HCT116 (cell line): ENCODE results near the gene TUBD1. TPM values are rescaled to one million over a fixed set of nuclear protein-coding genes. Genes with fewer than 3 reads are reported as not detected.

Source experiments
- ATAC-seq: fragments of 200-7000 bp; cut with Tn5 transposase; 2 replicates; pipeline ENCODE4 v1.9.1; 2020; ENCODE audit warnings: mild to moderate bottlenecking, moderate library complexity
- BruUV-seq: library from RNA; stranded (reverse); fragments of 400-500 nt; replicated peaks from 2 replicates; lab custom pipeline; 2021; lab: Mats Ljungman, UMichigan
- CTCF ChIA-PET: fragments of 300-600 bp; sonication (Branson Sonifier 250); formaldehyde crosslinking; loops from one replicate; lab custom pipeline; 2021; ENCODE audit warnings: antibody characterized with exemption; lab: Charles Lee
- POLR2A ChIA-PET: fragments of 300-600, 350-600 bp; sonication (Branson Sonifier 250); formaldehyde crosslinking; loops from one replicate; lab custom pipeline; 2021; ENCODE audit warnings: antibody characterized with exemption; lab: Charles Lee
- RAD21 ChIA-PET, 2 experiments: fragments of 300-600 bp; sonication (Branson Sonifier 250); formaldehyde crosslinking; loops; one replicate each; lab custom pipeline; 2023; ENCODE audit warnings: low total read pairs in 2 of 2; ENCODE audit not compliant: uncharacterized antibody in 2 of 2, unreplicated experiment in 2 of 2, low non-redundant PET in 1 of 2; lab: Charles Lee
- DNase-seq: peaks from one replicate; pipeline ENCODE4 v3.0.0-alpha.2; 2010; ENCODE audit warnings: low read depth, low spot score
- H2AFZ ChIP-seq: fragments of 200-600 bp; shearing (Covaris generic), sonication (generic); 2 replicates; pipeline ENCODE4 v1.6.1; 2017; ENCODE audit warnings: low read depth, mixed run types, mixed read lengths, antibody characterized with exemption, low read length; ENCODE audit not compliant: poor library complexity, severe bottlenecking
- H3K27ac ChIP-seq: 2 replicates; pipeline ENCODE4 v1.5.1; 2012; ENCODE audit warnings: low read depth, low read length
- H3K27me3 ChIP-seq: fragments of 200-600 bp; sonication (generic); 2 replicates; pipeline ENCODE4 v1.6.1; 2016; ENCODE audit warnings: mixed run types, low read length, mixed read lengths; ENCODE audit not compliant: insufficient read depth
- H3K36me3 ChIP-seq, 2 experiments: fragments of 200-500 bp in 1 of 2; fragments of 200-600 bp in 1 of 2; sonication (Bioruptor generic) in 1 of 2; sonication (generic) in 1 of 2; 2 replicates each; pipeline versions ENCODE4 v1.5.1 to v1.6.1; 2014 to 2016; ENCODE audit warnings: low read length in 2 of 2, inconsistent platforms in 1 of 2, mixed read lengths in 1 of 2, mixed run types in 1 of 2; ENCODE audit not compliant: insufficient read depth in 2 of 2, control insufficient read depth in 1 of 2
- H3K4me1 ChIP-seq, 2 experiments: fragments of 200-600 bp in 1 of 2; sonication (generic) in 1 of 2; 2 replicates each; pipeline versions ENCODE4 v1.5.1 to v1.6.1; 2012 to 2017; ENCODE audit warnings: low read length in 2 of 2, inconsistent platforms in 1 of 2, mild to moderate bottlenecking in 1 of 2, mixed read lengths in 1 of 2, mixed run types in 1 of 2, moderate library complexity in 1 of 2; ENCODE audit not compliant: insufficient read depth in 2 of 2, control insufficient read depth in 1 of 2
- H3K4me2 ChIP-seq: fragments of 200-600 bp; sonication (generic); 2 replicates; pipeline ENCODE4 v1.6.1; 2017; ENCODE audit warnings: mixed run types, low read length, mixed read lengths
- H3K4me3 ChIP-seq, 2 experiments: fragments of 200-600 bp in 1 of 2; sonication (generic) in 1 of 2; replicated peaks in 1 of 2; 2 replicates each; pipeline ENCODE4 v1.5.1; 2011 to 2016; ENCODE audit warnings: low read length in 2 of 2, control low read depth in 1 of 2, low read depth in 1 of 2, mild to moderate bottlenecking in 1 of 2, mixed read lengths in 1 of 2, mixed run types in 1 of 2
- H3K79me2 ChIP-seq: fragments of 200-600 bp; sonication (generic); 2 replicates; pipeline ENCODE4 v1.6.1; 2017; ENCODE audit warnings: mild to moderate bottlenecking, mixed run types, low read length, moderate library complexity, mixed read lengths; ENCODE audit not compliant: insufficient read depth
- H3K9ac ChIP-seq: fragments of 200-600 bp; sonication (generic); 2 replicates; pipeline ENCODE4 v1.6.1; 2016; ENCODE audit warnings: low read length, mixed read lengths
- H3K9me2 ChIP-seq: fragments of 200-600 bp; sonication (generic), shearing (Covaris generic); 2 replicates; pipeline ENCODE4 v1.6.1; 2017; ENCODE audit warnings: mixed run types, mild to moderate bottlenecking, moderate library complexity; ENCODE audit not compliant: insufficient read depth
- H3K9me3 ChIP-seq, 2 experiments: fragments of 200-500 bp in 1 of 2; fragments of 200-600 bp in 1 of 2; sonication (Bioruptor generic) in 1 of 2; sonication (generic) in 1 of 2; 2 replicates each; pipeline ENCODE4 v1.6.1; 2014 to 2017; ENCODE audit warnings: low read length in 2 of 2, mixed read lengths in 2 of 2, inconsistent platforms in 1 of 2, low read depth in 1 of 2, mild to moderate bottlenecking in 1 of 2, mixed run types in 1 of 2, moderate library complexity in 1 of 2; ENCODE audit not compliant: control insufficient read depth in 1 of 2, insufficient read depth in 1 of 2
- H4K20me1 ChIP-seq: fragments of 200-600 bp; sonication (generic), shearing (Covaris generic); 2 replicates; pipeline ENCODE4 v1.6.1; 2017; ENCODE audit warnings: mixed run types, mild to moderate bottlenecking, moderate library complexity; ENCODE audit not compliant: insufficient read depth
- CEBPB ChIP-seq: IDR thresholded peaks from 2 replicates; pipeline ENCODE4 v1.6.1; 2012; ENCODE audit warnings: low read depth
- EGR1 ChIP-seq: IDR thresholded peaks from 2 replicates; pipeline ENCODE4 v1.6.1; 2012; ENCODE audit warnings: low read depth
- ELF1 ChIP-seq: IDR thresholded peaks from 2 replicates; pipeline ENCODE4 v1.6.1; 2012; ENCODE audit warnings: low read depth, borderline replicate concordance
- EZH2phosphoT487 ChIP-seq: fragments of 200-600 bp; IDR thresholded peaks from 2 replicates; pipeline ENCODE4 v1.6.1; 2018; ENCODE audit warnings: antibody characterized with exemption, borderline replicate concordance
- FOSL1 ChIP-seq: IDR thresholded peaks from 2 replicates; pipeline ENCODE4 v1.6.1; 2012; ENCODE audit warnings: low read depth
- JUND ChIP-seq: IDR thresholded peaks from 2 replicates; pipeline ENCODE4 v1.6.1; 2012
- POLR2A ChIP-seq: IDR thresholded peaks from 2 replicates; pipeline ENCODE4 v1.7.0; 2011; ENCODE audit warnings: borderline replicate concordance; ENCODE audit not compliant: insufficient read depth, insufficient read length; ENCODE audit errors: extremely low read depth
- POLR2AphosphoS5 ChIP-seq: IDR thresholded peaks from 2 replicates; pipeline ENCODE4 v1.6.1; 2011; ENCODE audit warnings: mild to moderate bottlenecking, low read depth, low read length, moderate library complexity
- RAD21 ChIP-seq: IDR thresholded peaks from 2 replicates; pipeline ENCODE4 v1.6.1; 2012; ENCODE audit warnings: low read depth, mild to moderate bottlenecking
- SIN3A ChIP-seq: IDR thresholded peaks from 2 replicates; pipeline ENCODE4 v1.6.1; 2012; ENCODE audit warnings: low read depth
- SRF ChIP-seq: IDR thresholded peaks from 2 replicates; pipeline ENCODE4 v1.6.1; 2012; ENCODE audit warnings: low read depth
- TCF7L2 ChIP-seq: IDR thresholded peaks from 2 replicates; pipeline ENCODE4 v1.7.0; 2011; ENCODE audit warnings: borderline replicate concordance, inconsistent platforms; ENCODE audit not compliant: insufficient read depth, insufficient read length; ENCODE audit errors: extremely low read depth
- ZBTB33 ChIP-seq: IDR thresholded peaks from 2 replicates; pipeline ENCODE4 v1.6.1; 2011; ENCODE audit warnings: mild to moderate bottlenecking, low read length, moderate library complexity; ENCODE audit not compliant: insufficient replicate concordance; ENCODE audit errors: extremely low read depth
- ZFX ChIP-seq: fragments of 450-650 bp; IDR thresholded peaks from 2 replicates; pipeline ENCODE4 v1.6.1; 2017
- ZNF274 ChIP-seq: fragments of 200-500 bp; sonication (Bioruptor generic); IDR thresholded peaks from 2 replicates; pipeline ENCODE4 v1.6.1; 2014; ENCODE audit warnings: mild to moderate bottlenecking, low read depth, low read length, inconsistent platforms
- intact Hi-C: fragments of 100-400 bp; cut with micrococcal nuclease; formaldehyde crosslinking; loops from 2 replicates; pipeline ENCODE4 v1.10.0; 2022
- total RNA-seq: library from RNA; stranded (reverse); gene quantifications from one replicate; pipeline ENCODE4 v1.2.1, GENCODE V29; 2021; ENCODE audit not compliant: unreplicated experiment
- TF ChIP-seq, protein P1 (sequence below): IDR thresholded peaks from 2 replicates; pipeline ENCODE4 v1.6.1; 2012
- TF ChIP-seq, protein P2 (sequence below): IDR thresholded peaks from 2 replicates; pipeline ENCODE4 v1.6.1; 2012; ENCODE audit warnings: low read depth

The TUBD1 gene
- total RNA-seq, 1 experiment from 2014 or later: 13.0 TPM

DNA sequence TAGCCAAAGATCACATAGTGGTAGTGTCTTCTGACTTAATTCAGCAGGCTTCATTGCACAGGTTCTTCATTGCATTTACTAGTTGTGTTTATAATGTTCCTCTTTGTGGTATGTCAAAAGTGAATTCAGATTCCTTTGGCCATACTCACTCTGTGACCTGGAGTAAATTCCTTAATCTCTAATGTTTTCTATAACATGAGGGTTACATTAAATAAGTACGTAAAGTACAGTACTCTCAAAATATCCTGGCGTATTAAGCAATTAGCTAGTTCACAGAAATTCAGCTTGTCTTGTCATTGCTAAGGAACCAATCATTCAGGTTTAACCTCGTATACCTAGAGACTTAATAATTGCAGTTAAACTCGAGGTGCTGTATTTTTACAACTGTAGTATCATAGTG is 4.3 kb upstream of the TUBD1 start:
- no peak overlapping the region for H3K27ac ChIP-seq
- H3K4me2 ChIP-seq: no peak overlapping the region

More for the DNA sequence above, 4.3 kb upstream of the TUBD1 start:
- no peak for DNase-seq
- no TSS peak for BruUV-seq
- ChIA-PET RAD21 (no interaction called here), POLR2A (no interaction called here), CTCF (no interaction called here)
- Histone ChIP-seq H3K79me2 (peaks cover 92% of the 10 kb centered on the region), H2AFZ (no peak overlapping the region), H3K9me2 (no peaks in the 10 kb centered on the region), H3K27me3 (no peaks in the 10 kb centered on the region), H3K36me3 (no peaks in the 10 kb centered on the region), H3K4me3 (no peak overlapping the region), H3K4me1 (peaks cover 6 to 11% of the 10 kb centered on the region in 2 experiments; a peak in 3 of 4 replicates), H4K20me1 (peaks cover 11% of the 10 kb centered on the region; the same call in 1 of the 2 replicates), H3K9me3 (no peaks in the 10 kb centered on the region), H3K9ac (no peak overlapping the region)
- ATAC-seq: no peak
- intact Hi-C loops: no loop called here
- TF ChIP-seq POLR2A: no peak
- TF ChIP-seq POLR2AphosphoS5: no peak
- no peak for TF ChIP-seq TCF7L2
- no peak for TF ChIP-seq RAD21
- no peak for TF ChIP-seq ZFX
- TF ChIP-seq SIN3A: no peak
- TF ChIP-seq EZH2phosphoT487: no peak
- no peak for TF ChIP-seq FOSL1
- TF ChIP-seq, protein P1, sequence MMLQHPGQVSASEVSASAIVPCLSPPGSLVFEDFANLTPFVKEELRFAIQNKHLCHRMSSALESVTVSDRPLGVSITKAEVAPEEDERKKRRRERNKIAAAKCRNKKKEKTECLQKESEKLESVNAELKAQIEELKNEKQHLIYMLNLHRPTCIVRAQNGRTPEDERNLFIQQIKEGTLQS: no peak
- no peak for TF ChIP-seq EGR1
- TF ChIP-seq CEBPB: no peak
- TF ChIP-seq ZNF274: no peak
- no peak for TF ChIP-seq ZBTB33
- TF ChIP-seq, protein P2, sequence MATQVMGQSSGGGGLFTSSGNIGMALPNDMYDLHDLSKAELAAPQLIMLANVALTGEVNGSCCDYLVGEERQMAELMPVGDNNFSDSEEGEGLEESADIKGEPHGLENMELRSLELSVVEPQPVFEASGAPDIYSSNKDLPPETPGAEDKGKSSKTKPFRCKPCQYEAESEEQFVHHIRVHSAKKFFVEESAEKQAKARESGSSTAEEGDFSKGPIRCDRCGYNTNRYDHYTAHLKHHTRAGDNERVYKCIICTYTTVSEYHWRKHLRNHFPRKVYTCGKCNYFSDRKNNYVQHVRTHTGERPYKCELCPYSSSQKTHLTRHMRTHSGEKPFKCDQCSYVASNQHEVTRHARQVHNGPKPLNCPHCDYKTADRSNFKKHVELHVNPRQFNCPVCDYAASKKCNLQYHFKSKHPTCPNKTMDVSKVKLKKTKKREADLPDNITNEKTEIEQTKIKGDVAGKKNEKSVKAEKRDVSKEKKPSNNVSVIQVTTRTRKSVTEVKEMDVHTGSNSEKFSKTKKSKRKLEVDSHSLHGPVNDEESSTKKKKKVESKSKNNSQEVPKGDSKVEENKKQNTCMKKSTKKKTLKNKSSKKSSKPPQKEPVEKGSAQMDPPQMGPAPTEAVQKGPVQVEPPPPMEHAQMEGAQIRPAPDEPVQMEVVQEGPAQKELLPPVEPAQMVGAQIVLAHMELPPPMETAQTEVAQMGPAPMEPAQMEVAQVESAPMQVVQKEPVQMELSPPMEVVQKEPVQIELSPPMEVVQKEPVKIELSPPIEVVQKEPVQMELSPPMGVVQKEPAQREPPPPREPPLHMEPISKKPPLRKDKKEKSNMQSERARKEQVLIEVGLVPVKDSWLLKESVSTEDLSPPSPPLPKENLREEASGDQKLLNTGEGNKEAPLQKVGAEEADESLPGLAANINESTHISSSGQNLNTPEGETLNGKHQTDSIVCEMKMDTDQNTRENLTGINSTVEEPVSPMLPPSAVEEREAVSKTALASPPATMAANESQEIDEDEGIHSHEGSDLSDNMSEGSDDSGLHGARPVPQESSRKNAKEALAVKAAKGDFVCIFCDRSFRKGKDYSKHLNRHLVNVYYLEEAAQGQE: no peak
- no peak for TF ChIP-seq SRF
- TF ChIP-seq ELF1: no peak
- TF ChIP-seq JUND: no peak
